BJ (cell line): ENCODE results near the gene RNF115. TPM values are rescaled to one million over a fixed set of nuclear protein-coding genes. Genes with fewer than 3 reads are reported as not detected.
A peak's percentile ranks its signal among the peaks of the same experiment; 100 is the strongest.
"Not testable (repeated sequence)": the region's sequence is repeated elsewhere in the genome, so short reads cannot be mapped to it uniquely, and the experiment has no call there.

Experiments
- CTCF ChIA-PET: fragments of 350-600 bp; formaldehyde crosslinking; extraction: SDS; loops from one replicate; lab custom pipeline; 2021; ENCODE audit warnings: antibody characterized with exemption, inconsistent platforms; lab: Yijun Ruan, JAX
- POLR2A ChIA-PET: fragments of 300-600 bp; sonication (Branson Sonifier 250); formaldehyde crosslinking; extraction: SDS; loops from one replicate; lab custom pipeline; 2021; ENCODE audit warnings: antibody characterized with exemption; lab: Charles Lee
- DNase-seq: peaks from one replicate; pipeline ENCODE4 v3.0.0-alpha.2; 2011; ENCODE audit warnings: low read depth
- H3K27me3 ChIP-seq: 2 replicates; pipeline ENCODE4 v1.6.0; 2011; ENCODE audit warnings: low read length; ENCODE audit not compliant: control insufficient read depth, insufficient read depth
- H3K36me3 ChIP-seq: 2 replicates; pipeline ENCODE4 v1.5.1; 2011; ENCODE audit warnings: low read length; ENCODE audit not compliant: control insufficient read depth, insufficient read depth
- H3K4me3 ChIP-seq: 2 replicates; pipeline ENCODE4 v1.5.1; 2011; ENCODE audit warnings: low read depth, mild to moderate bottlenecking, control low read depth, low read length
- polyA plus RNA-seq: library from polyadenylated mRNA; depleted of rRNA; stranded (reverse); fragments of >200 nt; gene quantifications from 2 replicates; pipeline ENCODE4 v1.2.3, GENCODE V29; 2011
- TF ChIP-seq, protein P1 (sequence below): IDR thresholded peaks from 2 replicates; pipeline ENCODE4 v1.5.1; 2011; ENCODE audit warnings: low read depth, mild to moderate bottlenecking, control low read depth, inconsistent platforms, low read length, moderate library complexity; ENCODE audit not compliant: insufficient read depth

The RNF115 gene
- polyA plus RNA-seq, 1 experiment = 13.4 TPM

- CTCF ChIA-PET = interaction anchor here (0.7 to 2.5 kb wide), 24 partner anchors 9 to 127 kb away, joined by 3 to 13 read pairs (median 4); partner anchors contain the start of gene NUDT17
- POLR2A ChIA-PET = no interaction called here
- Histone ChIP-seq H3K27me3 (no peaks in the 10 kb centered on the region), H3K4me3 (no peak overlapping the region; the same call in 1 of the 2 replicates), H3K36me3 (no peaks in the 10 kb centered on the region)
- TF ChIP-seq, protein P1, sequence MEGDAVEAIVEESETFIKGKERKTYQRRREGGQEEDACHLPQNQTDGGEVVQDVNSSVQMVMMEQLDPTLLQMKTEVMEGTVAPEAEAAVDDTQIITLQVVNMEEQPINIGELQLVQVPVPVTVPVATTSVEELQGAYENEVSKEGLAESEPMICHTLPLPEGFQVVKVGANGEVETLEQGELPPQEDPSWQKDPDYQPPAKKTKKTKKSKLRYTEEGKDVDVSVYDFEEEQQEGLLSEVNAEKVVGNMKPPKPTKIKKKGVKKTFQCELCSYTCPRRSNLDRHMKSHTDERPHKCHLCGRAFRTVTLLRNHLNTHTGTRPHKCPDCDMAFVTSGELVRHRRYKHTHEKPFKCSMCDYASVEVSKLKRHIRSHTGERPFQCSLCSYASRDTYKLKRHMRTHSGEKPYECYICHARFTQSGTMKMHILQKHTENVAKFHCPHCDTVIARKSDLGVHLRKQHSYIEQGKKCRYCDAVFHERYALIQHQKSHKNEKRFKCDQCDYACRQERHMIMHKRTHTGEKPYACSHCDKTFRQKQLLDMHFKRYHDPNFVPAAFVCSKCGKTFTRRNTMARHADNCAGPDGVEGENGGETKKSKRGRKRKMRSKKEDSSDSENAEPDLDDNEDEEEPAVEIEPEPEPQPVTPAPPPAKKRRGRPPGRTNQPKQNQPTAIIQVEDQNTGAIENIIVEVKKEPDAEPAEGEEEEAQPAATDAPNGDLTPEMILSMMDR = no peak
- DNase-seq = peak; percentile 55
Measured at GRCh38 chr1:145720556-145720877, 103.4 kb downstream of the RNF115 start.

GRCh38 chr1:145719230-145720079, 104.4 kb downstream of the RNF115 start, which contains the start of gene CD160:
Gene CD160, plus strand, starts transcription at chr1:145719499. Its CDS starts 8,829 bp downstream, at chr1:145728328.
- TF ChIP-seq, protein P1 = no peak
- Histone ChIP-seq H3K36me3 (no peaks in the 10 kb centered on the region), H3K4me3 (no peak within 1 kb of the TSS), H3K27me3 (no peaks in the 10 kb centered on the region)
- no peak for DNase-seq
- POLR2A ChIA-PET = no interaction called here
- CTCF ChIA-PET = interaction anchor here (1.1 to 2.5 kb wide), 7 partner anchors 8 to 126 kb away, joined by 3 to 13 read pairs (median 10); partner anchors contain the start of gene NUDT17

DNA sequence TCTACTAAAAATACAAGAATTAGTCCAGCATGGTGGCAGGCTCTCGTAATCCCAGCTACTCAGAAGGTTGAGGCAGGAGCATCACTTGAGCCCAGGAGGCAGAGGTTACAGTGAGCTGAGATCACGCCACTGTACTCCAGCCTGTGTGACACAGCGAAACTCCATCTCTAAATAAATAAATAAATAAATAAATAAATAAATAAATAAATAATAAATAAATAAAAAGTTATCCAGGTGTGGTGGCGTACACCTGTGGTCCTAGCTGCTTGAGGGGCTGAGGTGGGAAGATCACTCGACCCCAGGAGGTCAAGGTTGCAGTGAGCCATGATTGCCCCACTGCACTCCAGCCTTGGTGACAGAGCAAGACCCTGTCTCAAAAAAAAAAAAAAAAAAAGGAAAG, 105.4 kb downstream of the RNF115 start:
- H3K36me3 ChIP-seq, H3K27me3 ChIP-seq, DNase-seq, CTCF ChIA-PET, H3K4me3 ChIP-seq, POLR2A ChIA-PET: not testable (repeated sequence)

- ChIA-PET POLR2A (no interaction called here), CTCF (no interaction called here)
- H3K36me3 ChIP-seq = no peaks in the 10 kb centered on the region
- H3K4me3 ChIP-seq = no peak overlapping the region
- H3K27me3 ChIP-seq = no peaks in the 10 kb centered on the region
- TF ChIP-seq, protein P1 = no peak
- no peak for DNase-seq
Measured at GRCh38 chr1:145717833-145718232, 106.1 kb downstream of the RNF115 start.

DNA sequence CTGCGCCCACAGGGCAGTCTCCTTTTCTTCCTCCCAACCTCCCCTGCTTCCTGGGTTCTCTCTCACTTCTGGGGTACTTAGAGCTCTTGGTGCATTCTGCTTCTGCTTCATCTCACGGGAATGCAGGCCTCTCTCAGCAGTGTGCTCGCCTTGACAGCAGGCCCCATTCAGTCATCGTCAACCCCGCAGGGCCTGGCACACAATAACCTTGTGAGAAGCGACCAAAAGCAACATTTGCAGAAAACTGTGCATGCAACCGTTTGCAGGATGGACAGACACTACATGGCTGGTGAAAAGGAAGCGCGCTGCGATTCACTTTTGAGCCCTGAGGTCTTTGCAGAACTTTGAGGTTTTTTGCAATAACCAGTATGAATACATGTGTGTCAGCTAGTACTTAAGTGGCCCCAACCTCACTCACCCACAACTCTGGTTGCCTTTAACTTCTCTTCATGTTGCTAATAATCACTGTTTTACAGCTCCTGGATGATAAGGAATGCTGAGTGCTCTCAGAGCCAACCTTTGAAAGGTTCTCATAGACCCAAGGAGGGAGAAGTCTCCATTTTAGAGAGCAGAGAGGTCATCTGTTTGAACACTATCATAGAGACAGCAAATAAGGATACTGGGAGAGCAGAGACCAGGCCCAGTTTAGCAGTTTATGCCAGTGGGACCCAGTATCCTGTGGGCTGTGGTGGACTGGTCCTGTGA, 107.1 kb downstream of the RNF115 start:
- Histone ChIP-seq H3K4me3 (no peak overlapping the region), H3K36me3 (no peaks in the 10 kb centered on the region), H3K27me3 (no peaks in the 10 kb centered on the region)
- ChIA-PET CTCF (no interaction called here), POLR2A (interaction anchor here (0.6 kb wide), 1 partner anchor 79 kb away, joined by 4 read pairs; no protein-coding TSS in a partner anchor)
- no peak for DNase-seq
- TF ChIP-seq, protein P1 = no peak
